ENCODE measurements around the gene GRIK1.

The GRIK1 gene

GRCh38 chr21:29739176-29739575, 200.6 kb downstream of the GRIK1 start:
- DNase-seq (ENCODE audit: low read depth) = no peak
- TF ChIP-seq CTCF (IDR thresholded peaks at IDR 0.05; ENCODE audit: insufficient read depth, low read depth, low read length, missing control alignments) = no peak
- H3K4me3 ChIP-seq (ENCODE audit: low read depth, low read length) = no peak overlapping the region

- TF ChIP-seq CTCF (IDR thresholded peaks at IDR 0.05; ENCODE audit: insufficient read depth, low read depth, low read length, missing control alignments) = no peak
- DNase-seq (ENCODE audit: low read depth) = no peak
Measured at GRCh38 chr21:29738730-29739129, 201.1 kb downstream of the GRIK1 start.

GRCh38 chr21:29737186-29737585, 202.6 kb downstream of the GRIK1 start:
- DNase-seq (ENCODE audit: low read depth) = no peak
- TF ChIP-seq CTCF (IDR thresholded peaks at IDR 0.05; ENCODE audit: insufficient read depth, low read depth, low read length, missing control alignments) = no peak
- no peak overlapping the region for H3K4me3 ChIP-seq (ENCODE audit: low read depth, low read length)

More at GRCh38 chr21:29738730-29739129, 201.1 kb downstream of the GRIK1 start:
- no peak overlapping the region for H3K4me3 ChIP-seq (ENCODE audit: low read depth, low read length)

GRCh38 chr21:29730281-29730680, 209.5 kb downstream of the GRIK1 start:
- no peak overlapping the region for H3K4me3 ChIP-seq (ENCODE audit: low read depth, low read length)
- no peak for TF ChIP-seq CTCF (IDR thresholded peaks at IDR 0.05; ENCODE audit: insufficient read depth, low read depth, low read length, missing control alignments)
- DNase-seq (ENCODE audit: low read depth) = no peak

- H3K4me3 ChIP-seq (ENCODE audit: low read depth, low read length) = no peak overlapping the region
- DNase-seq (ENCODE audit: low read depth) = no peak
- TF ChIP-seq CTCF (IDR thresholded peaks at IDR 0.05; ENCODE audit: insufficient read depth, low read depth, low read length, missing control alignments) = no peak
Measured at GRCh38 chr21:29726044-29726443, 213.8 kb downstream of the GRIK1 start.

GRCh38 chr21:29725025-29725736, 214.6 kb downstream of the GRIK1 start:
- no peak overlapping the region for H3K4me3 ChIP-seq (ENCODE audit: low read depth, low read length)
- TF ChIP-seq CTCF (IDR thresholded peaks at IDR 0.05; ENCODE audit: insufficient read depth, low read depth, low read length, missing control alignments) = no peak
- DNase-seq (ENCODE audit: low read depth) = no peak

GRCh38 chr21:29721964-29722363, 217.8 kb downstream of the GRIK1 start:
- no peak overlapping the region for H3K4me3 ChIP-seq (ENCODE audit: low read depth, low read length)
- DNase-seq (ENCODE audit: low read depth) = no peak
- TF ChIP-seq CTCF (IDR thresholded peaks at IDR 0.05; ENCODE audit: insufficient read depth, low read depth, low read length, missing control alignments) = no peak

All from GM12865 (cell line).